Mesenteric fat pad (tissue), 1 donor: ENCODE data around the gene RGS10. TPM values are rescaled to one million over a fixed set of nuclear protein-coding genes. Genes with fewer than 3 reads are reported as not detected.

Source experiments
- DNase-seq: peaks from one replicate; pipeline ENCODE4 v3.0.0-alpha.2; 2020; ENCODE audit warnings: low spot score
- total RNA-seq: library from RNA; stranded (reverse); fragmentation: NEBNext Ultra II Directional; extraction: Animal tissue kit (Norgen Biotek cat#: 25700); gene quantifications from one replicate; pipeline ENCODE4 v1.2.1, GENCODE V29; 2021
- donor health status: DM: yes; HTN: yes; CAD: no.

RGS10 gene
- total RNA-seq, 1 donor from 2014 or later, result 18.1 TPM

DNA sequence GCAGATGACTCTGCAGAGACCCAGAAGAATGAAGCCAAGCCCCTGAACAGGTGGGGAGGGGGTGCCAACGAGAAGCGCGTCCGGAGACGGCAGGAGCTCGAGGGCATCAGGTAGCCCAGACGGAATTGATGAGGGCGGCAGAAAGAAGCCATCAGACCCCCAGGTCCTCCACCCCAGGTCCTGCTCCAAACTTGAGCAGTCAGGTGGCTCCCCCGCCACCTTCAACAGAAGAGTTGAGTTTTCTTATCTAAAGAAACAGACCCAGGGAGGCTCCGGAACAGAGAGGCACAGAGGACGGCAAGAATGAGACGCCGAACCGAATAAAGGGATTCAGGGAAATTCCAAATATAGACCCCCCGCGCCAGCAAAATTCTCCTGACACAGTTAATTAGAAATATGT lies 22.2 kb downstream of the RGS10 start:
- no peak for DNase-seq

DNA sequence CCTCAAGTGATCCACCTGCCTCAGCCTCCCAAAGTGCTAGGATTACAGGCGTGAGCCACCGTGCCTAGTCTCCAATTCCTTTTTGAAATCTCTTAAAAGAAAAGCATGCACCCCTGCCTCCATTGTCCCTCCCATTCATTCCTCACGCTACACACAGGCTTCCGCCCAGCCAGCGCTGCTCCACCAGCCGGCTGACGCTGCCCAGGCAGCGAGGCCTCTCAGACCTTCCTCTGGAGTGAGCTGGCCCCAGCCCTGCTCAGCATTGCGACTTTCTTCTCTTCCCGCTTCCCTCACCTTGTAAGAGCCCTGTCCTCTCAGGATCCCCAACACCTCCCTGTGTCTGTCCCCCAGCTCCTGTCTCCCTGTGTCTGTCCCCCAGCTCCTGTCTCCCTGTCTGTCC lies 23.6 kb downstream of the RGS10 start:
- no peak for DNase-seq

DNA sequence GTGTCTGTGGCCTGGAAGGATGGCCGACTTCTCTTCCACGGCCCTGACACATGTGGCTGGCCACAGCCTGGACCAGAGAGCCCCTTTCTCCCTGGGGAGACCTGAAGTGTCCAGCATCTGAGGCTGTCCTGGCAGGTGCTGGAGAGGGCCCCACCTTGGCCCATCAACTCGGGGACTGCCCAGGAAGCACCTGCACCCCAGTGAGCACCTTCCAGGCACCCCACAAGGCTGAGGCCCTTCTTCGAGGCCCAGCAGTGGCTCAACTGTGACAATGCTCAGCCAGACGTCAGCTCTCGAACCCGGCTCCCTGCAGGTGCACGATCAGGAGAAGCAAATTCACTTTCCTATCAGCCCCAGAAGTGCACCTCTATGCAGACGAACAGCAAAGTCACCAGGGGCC lies 24.3 kb downstream of the RGS10 start:
- no peak for DNase-seq

DNA sequence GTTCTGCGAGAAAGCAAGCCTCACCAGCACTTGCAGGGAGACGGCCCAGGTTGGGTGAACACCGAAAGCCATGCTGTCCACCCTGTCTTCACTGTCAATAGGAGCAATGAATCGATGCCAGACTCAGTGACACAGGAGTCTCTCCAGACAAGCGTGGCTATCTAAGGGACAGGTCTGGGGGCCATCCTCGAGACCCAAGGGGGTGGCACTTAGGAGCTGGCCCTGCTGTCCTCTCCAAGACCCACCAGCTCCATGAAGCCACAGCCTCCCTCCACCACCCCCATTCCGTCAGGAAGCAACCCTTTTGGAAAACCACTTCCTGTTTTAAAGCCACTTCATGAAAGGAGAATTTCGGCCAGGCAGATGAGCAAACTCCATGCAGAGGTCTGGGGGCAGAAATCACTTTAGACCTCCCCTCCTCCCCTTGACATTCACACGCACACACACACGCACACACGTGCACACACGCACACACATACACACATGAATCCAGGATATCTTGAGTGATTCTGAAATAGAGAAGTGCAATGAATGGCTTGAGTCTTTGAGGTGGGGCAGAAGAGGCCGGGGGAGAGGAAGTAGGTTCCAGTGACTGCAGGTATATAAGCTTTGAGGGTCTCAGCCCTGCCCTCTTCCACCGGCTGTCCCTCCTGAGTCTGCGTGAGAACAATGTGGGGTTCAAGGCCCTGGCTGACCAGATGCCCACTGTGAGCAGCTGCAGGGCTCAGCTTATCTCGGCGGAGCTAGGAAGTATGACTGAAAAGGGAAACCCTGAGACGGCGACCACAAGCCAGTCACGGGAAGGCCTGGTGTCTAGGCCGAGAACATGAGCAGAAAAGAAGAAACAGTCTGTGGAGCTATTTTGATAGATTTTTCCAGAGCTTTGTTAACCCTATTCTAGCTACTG lies 25.0 kb downstream of the RGS10 start:
- DNase-seq, result no peak

DNA sequence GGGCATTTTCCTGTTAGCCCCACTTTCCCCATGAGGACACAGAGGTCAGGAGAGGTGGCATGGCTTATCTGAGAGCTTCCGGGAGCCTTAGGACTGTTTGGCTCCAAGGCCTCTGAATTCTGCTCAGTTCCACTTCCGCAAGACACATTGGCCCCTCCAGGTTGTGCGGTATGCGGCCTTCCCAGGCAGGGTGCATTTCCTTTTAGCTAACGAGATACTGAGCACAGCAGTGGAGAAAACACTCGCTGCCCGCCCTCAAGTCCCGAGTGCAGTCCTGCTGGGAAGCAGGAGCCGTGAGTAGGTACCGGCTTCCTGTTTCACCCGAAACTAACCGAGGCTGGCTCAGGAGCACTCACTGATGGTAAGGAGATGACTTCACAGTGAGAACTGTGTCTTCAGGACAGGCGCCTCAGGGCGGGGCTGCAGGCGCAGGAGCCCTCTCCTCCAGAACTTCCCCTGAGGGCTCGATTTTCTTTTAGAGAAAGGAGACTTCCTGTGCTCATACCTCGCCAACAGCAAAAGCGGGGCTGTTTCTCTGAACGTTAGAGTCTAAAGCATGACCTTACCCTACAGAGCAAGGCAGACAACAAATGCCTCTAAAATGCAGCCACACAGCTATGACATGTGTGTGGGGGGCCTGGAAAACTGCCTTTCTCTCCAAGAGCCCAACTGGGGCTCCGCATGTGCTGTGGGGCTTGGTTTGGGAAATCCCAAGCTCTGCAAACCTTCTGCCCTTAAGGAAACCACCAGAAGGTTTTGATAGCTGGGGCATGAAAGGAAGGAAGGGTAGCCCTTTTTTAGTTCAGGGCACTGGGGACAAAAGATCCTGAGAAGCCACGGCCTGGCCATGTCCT lies 25.9 kb downstream of the RGS10 start:
- no peak for DNase-seq

DNA sequence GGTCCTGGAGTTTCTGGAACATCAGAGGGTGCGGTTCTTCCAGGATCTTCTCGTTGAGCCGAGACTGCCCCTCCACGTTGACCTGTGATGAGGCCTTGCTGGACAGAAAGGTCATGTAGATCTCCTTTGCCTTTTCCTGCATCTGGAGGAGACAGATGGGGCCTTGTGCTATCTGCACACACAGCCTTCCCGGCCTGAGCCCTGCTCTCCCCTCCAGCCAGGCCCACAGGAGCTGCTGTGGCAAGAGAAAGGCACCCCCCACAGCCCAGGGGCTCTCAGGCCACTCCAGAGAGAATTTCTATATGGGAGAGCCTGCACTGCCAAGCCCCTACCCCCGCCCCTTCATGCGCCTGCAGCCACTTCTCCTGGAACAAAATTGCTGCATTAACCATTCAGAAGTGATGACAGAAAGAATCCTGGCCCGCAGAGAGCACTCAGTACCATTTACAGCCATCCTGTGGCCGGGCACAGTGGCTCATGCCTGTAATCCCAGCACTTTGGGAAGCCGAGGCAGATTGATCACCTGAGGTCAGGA lies 26.9 kb downstream of the RGS10 start:
- no peak for DNase-seq

DNA sequence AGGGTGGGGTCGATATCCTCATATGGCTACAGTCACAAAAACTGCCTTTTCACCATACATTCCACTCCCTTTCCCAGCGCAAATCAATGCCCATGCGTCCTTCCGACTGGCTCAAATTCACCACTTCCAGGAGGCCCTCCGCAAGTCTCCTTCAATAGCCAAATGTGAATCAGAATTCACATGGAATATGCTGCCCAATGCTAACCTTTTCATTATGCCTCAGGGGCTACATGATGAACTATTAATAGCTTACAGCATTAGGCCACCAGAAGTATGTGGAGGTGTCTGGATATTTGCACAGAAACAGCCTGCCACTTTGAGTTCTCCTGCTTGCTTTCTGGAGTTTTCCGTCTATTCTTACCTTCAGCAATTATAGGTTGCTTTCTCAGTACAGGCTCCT lies 27.7 kb downstream of the RGS10 start:
- DNase-seq, result no peak

DNA sequence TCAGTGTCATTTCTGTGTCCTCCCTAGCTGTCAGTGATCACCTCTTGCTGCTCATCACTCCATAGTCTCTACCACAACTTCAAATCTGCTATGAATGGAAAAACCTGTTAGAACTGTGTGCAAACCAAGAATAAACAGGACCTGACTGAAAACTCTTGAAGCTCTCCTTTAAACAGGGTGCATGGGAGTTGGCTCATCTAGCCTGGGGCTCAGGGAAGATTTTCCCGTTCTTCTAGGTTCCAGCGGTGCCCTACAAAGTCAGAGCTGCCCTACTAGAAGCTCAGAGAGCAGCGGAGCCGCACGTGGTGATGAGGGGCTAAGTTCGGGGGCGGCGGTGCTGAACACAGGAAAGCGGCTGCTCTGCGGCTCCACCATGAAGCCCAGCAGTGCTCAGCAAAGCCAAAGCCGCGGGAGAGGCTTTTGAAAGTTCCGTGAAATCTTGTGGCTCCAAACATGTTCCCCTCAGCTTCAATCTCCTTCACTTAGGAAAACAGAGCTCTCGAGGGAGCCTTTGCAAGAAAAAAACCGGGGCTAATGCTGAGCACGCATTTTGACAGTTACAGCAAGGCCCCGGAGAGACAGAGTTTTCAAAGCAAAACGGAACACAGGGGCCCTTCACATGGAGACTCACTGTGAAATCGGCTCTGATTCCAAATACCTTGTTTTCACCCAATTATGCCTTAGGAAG lies 30.5 kb downstream of the RGS10 start:
- DNase-seq, result no peak

DNA sequence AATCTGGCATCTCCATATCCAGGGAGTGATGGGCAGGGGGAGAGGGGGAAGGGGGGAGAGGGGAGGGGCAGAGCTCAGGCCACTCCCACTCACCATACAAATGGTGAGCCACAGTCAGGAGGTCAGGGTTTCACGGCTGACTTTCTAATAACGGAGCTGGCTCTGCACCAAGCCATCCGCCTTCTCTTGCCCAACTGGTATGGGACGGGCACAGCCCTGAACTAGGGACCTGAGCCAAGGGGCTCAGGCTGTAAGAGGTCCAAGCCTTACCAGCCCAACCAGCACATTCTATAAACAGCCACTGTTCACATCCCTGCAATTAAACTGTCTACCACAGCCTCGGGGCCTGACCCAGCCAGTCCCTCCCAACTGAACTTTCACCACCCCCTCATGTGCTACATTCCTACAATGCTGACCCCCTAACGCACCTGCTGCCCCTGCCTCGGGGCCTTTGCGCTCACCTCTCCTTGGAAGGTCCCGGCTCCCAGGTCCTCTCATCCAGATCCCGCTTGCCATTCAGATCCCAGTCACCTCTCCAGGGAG lies 32.5 kb downstream of the RGS10 start:
- DNase-seq, result no peak

DNA sequence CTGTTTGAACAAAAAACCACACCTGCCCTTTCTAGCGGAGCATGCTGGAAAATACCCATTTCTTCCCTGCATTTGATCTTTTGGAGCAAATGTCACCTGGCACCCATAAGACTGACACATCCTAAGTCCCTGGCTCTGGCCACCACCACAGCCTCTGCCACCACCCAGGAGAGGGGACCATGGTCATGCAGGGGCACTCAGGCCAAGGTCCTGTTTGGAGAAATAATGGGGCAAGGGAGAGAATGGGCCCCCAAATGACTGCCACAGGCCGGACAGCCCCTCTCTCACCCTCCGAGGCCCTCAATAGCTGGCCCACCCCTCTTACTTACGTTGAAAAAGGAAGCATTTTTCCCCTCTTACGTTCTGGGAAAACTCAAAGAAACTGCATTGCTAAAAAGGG lies 35.4 kb downstream of the RGS10 start:
- DNase-seq, result no peak

DNA sequence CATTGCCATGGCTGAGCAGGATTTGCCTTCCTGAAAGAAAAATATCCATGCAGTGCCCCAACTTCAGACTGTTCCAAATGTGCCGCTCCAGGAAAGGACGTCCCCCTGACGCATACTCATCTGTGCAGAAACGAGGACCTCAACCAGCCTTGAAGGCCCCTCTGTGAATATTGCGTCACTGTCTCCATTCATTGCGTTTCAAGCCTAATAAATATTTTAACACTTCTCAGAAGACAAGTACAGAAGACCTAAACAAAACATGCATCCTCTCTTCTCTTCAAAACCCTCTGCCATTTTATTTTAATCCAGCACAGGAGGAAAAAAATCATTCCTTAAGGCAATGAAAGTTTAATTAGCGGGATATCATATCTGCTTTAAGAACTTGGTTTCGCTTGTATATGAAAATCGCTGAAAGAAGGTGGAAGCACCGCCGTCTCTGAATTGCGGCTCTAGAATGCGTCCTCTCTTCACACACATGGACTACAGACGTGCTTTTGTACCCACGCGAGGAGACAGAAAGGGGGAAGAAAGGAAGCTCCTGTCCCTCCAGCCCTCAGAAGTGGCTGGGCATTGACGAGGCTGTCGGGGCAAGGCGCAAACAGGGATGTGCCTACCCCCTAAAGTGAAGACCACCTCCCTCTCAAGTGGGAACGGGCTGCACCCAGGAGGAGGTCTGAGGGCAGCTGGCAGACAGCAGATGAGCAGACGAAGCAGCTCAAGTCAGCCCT lies 36.8 kb downstream of the RGS10 start:
- DNase-seq, result no peak

DNA sequence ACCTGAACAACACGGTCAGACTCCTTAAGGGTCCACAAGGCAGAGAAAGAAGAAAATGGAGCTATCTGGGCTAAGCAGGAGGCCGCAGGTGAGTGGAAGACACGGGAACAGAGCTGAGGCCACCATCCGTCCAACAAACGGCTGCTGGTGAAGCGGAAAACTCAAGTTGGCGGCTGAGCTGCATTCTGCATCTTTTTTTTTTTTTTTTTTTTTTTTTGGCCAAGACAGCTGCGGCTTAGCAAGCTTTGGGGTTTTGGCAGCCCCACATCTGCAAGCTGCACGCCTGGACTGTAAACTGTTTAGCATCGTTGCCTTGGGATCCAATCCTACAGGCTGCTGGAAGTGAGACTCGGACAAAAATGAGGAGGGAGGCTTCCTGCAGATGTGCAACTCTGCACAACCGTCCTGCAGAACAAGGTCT lies 37.4 kb downstream of the RGS10 start:
- DNase-seq, result no peak

DNA sequence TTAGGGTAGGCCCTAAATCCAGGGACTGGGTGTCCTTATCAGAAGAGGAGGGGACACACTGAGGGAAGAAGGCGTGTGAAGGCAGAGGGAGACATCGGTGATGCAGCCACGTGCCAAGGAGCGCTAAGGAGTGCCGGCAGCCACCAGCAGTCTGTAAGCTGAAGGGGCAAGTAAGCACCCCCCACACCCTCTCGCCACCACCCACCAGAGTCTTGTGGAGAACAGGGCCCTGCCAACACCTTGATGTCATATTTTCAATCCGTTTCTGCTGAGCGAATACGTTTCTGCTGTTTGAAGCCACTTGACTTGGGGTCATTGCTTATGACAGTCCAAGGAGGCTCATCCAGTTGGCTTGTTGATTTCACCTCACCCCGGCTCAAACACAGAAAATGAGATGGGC lies 37.9 kb downstream of the RGS10 start:
- DNase-seq, result no peak

DNA sequence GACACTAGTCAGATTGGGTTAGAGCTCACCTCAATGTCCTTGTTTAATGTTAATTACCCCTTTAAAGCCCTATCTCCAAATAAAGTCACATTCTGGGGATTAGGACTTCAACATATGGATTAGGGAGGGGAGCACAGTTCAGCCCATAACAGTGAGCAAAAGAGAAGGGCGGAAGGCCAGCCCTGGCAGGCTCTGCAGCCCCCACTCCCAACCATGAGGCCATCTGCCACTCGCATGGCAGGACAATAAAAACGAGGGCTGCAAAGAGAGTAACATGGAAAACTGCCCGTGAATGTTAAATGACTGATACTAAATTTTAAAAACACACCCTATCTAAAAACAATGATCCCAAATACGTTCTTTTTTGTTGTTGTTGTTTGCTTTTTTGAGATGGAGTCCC lies 38.7 kb downstream of the RGS10 start:
- DNase-seq, result no peak

DNA sequence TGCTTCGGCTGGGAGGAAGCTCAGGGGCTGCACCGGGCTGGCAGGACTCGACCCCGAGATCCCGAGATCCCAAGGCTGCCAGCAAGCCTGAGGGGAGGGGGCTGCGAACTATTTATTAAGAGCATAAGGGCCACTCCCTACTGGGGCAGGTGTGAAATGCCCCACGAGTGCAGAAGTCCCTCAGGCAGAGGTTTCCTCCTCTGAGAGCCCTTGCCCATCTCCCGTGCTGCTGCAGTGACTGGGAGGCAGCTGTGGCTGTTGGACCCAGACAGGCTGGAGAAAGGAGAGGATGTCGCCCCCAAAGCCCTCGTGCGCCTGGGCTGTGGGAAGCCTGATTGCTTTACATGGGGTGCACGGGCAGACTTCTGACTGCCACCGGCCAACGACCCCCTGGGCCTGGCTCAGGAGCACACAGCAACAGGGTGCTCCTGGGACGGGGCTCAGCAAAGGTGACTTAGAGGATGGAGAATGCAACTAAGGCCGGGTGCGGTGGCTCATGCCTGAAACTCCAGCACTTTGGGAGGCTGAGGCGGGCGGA lies 39.8 kb downstream of the RGS10 start:
- no peak for DNase-seq

DNA sequence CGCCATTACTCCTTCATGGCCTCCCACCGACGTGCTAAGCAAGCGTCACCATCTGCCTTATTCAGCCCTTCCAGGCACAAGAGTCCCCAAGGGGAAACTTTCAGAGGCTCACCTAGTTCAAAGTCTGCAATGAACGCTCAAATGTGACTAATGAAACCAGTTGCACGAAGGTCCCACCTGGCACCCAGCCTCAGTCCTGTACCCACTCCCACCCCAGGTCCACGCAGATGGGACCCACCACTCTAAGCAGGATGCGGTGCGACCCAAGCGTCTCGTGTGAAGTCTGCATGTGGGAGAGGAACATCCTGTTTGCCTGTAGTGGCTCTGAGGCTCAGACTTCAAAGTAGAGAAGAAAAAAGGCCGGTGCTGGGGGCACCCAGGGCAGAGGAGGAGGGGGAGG lies 40.3 kb downstream of the RGS10 start:
- no peak for DNase-seq

DNA sequence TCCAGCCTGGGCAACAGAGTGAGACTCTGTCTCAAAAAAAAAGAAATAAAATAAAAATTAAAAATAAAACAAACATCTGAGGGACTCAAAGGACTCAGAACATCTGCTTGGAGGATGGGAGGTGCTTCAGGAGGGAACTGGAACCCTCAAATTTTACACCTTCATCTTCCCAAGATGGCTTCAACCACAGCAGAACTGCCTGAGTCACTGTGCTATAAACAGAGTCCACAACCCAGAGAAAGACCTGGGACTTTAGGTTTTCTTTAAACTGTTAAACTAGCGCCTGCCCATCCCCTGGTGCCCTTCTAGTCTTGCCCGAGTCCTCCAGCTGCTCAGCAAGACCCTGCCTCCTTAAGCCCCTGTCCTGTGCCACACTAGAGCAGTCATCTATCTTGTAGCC lies 40.8 kb downstream of the RGS10 start:
- no peak for DNase-seq

DNA sequence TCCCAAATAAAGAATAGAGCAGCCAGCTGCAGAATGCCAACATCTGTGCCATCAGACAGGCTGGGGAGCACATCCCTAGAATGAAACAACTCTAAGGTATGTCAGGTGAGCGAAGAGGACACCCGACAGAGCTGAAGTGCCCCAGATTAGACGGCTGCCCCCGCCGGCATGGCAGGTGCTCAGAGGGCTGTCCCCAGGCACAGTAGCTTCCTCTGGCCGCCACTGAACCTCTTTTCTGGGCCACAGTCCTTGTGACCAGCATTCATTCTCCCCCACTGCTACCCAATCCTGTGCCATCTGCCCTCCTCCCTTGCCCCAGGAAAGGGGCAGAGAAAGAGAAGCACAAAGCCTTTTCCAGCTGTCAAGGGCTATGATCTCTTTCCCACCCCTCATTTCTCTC lies 41.7 kb downstream of the RGS10 start:
- no peak for DNase-seq

DNA sequence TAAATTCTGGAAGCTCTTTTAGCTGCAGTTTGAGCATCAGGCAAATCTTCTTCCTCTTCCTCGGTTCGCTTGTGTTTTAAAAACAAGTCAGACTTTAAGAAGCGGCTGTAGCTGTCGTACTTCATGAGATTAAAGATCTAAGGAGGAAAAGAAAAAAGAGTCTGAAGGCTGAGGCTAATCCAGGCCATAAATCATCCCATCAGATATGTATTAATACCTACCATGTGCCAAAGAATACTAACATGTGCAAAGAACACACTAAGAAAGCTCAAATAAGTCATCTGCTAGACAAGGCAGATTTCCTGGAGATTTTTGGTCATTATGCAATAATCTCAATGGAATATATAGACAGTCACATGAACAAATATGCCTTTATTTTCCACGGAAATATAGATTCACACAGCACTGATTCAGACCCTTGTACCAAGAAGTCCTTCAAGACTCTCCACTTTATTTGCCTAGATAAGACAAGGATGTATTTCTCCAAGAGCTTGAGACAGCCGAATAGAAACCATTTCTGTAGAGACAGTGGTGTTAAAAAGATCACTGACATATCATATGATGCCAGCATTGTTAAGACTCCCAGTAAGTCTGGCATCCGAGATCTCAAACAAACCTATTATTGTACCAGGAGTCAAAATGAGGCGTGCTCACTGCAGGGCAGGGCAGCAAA lies 42.3 kb downstream of the RGS10 start:
- no peak for DNase-seq

DNA sequence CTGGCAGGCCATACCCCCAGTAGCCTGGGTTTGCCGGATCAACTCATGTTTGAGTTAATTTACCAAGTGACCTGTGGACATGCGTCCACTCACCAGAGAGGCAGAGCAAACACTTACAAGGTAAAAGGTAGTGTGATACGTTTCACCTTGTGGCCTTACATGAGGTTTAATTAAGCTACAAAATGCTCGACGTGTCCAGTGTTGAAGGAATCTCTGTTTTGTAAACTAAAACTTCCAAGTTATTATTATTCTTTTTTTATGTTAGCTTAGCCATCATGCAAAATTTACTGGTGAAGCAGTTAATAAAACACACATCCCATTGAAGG lies 42.9 kb downstream of the RGS10 start:
- DNase-seq, result no peak
